ENCODE measurements around the gene PDK2.

DNA sequence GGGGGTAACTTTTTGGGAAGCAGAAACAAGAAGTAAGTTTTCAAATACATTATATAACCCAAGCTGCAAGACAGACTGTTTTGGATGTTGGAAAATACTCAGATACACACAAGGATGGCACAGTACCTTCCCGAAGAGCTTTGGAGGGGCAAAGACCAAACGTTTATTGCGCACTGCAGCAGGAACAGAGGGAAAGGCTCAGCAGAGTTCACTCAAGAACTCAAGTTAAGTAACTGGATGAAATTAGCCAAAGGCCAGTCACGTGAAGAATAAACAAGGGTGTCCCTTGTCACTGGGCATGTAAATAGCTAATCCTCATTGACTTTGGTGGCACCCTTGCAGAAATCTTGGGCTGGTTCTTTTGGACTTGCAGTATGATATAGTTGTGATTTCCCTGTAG lies 2.8 kb downstream of the PDK2 start:
- TF ChIP-seq, protein P1, sequence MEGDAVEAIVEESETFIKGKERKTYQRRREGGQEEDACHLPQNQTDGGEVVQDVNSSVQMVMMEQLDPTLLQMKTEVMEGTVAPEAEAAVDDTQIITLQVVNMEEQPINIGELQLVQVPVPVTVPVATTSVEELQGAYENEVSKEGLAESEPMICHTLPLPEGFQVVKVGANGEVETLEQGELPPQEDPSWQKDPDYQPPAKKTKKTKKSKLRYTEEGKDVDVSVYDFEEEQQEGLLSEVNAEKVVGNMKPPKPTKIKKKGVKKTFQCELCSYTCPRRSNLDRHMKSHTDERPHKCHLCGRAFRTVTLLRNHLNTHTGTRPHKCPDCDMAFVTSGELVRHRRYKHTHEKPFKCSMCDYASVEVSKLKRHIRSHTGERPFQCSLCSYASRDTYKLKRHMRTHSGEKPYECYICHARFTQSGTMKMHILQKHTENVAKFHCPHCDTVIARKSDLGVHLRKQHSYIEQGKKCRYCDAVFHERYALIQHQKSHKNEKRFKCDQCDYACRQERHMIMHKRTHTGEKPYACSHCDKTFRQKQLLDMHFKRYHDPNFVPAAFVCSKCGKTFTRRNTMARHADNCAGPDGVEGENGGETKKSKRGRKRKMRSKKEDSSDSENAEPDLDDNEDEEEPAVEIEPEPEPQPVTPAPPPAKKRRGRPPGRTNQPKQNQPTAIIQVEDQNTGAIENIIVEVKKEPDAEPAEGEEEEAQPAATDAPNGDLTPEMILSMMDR (IDR thresholded peaks at IDR 0.05; ENCODE audit: low read length), result no peak
- no peak for TF ChIP-seq EZH2 (optimal IDR thresholded peaks at IDR 0.05; ENCODE audit: low read depth, low read length)
